K562 (cell line): ENCODE results near the gene HRH1.

ENCODE experiments used
- CTCF ChIP-seq, 3 experiments: IDR thresholded peaks in 2 of 3; conservative IDR thresholded peaks in 1 of 3; 2 replicates each; pipeline ENCODE4 v1.5.1; 2011 to 2012; ENCODE audit warnings: low read length in 3 of 3, mild to moderate bottlenecking in 3 of 3, control low read depth in 2 of 3, improper control_type of control experiment in 1 of 3, inconsistent platforms in 1 of 3, low read depth in 1 of 3, mixed read lengths in 1 of 3, moderate library complexity in 1 of 3; ENCODE audit not compliant: insufficient read depth in 2 of 3
- DDX20 ChIP-seq: fragments of 450-650 bp; IDR thresholded peaks from 2 replicates; pipeline ENCODE4 v1.6.1; 2016; ENCODE audit warnings: missing genetic modification characterization, low read depth, mild to moderate bottlenecking, missing compliant biosample characterization, moderate library complexity
- JUND ChIP-seq, 2 experiments: IDR thresholded peaks; 2 replicates in 1 of 2; 3 replicates in 1 of 2; pipeline ENCODE4 v1.6.1; 2011; ENCODE audit warnings: borderline replicate concordance in 2 of 2, low read depth in 2 of 2, low read length in 2 of 2, improper control_type of control experiment in 1 of 2, missing biosample characterization in 1 of 2, missing genetic modification characterization in 1 of 2, missing genetic modification reagents in 1 of 2
- TCF7 ChIP-seq: sonication (generic); IDR thresholded peaks from 2 replicates; pipeline ENCODE4 v1.6.1; 2016; ENCODE audit warnings: antibody characterized with exemption, borderline replicate concordance

- no peak for TF ChIP-seq CTCF (IDR thresholded peaks at IDR 0.05 in 2 of 3, conservative IDR thresholded peaks at IDR 0.05 in 1 of 3; ENCODE audit: insufficient read depth in 2 of 3, low read depth in 1 of 3, low read length in 3 of 3)
- TF ChIP-seq DDX20 (tag), result no peak
- no peak for TF ChIP-seq JUND (IDR thresholded peaks at IDR 0.05; ENCODE audit: borderline replicate concordance, low read depth, low read length)
- no peak for TF ChIP-seq JUND (tag; IDR thresholded peaks at IDR 0.05; ENCODE audit: borderline replicate concordance, low read depth, low read length)
- TF ChIP-seq TCF7, result no peak
Observed at GRCh38 chr3:11154036-11154952, at the start of gene HRH1.
